Hepatocyte (in vitro differentiated cells): ENCODE data around the gene CTNNB1.

Experiments
- CTCF ChIP-seq: fragments of 200-600 bp; sonication (generic); IDR thresholded peaks from 2 replicates; pipeline ENCODE4 v1.5.1; 2016; ENCODE audit warnings: antibody characterized with exemption, mild to moderate bottlenecking; ENCODE audit not compliant: poor library complexity
- EZH2 ChIP-seq: fragments of 200-600 bp; sonication (generic); IDR thresholded peaks from 2 replicates; pipeline ENCODE4 v1.6.1; 2016; ENCODE audit warnings: antibody characterized with exemption, mild to moderate bottlenecking, borderline replicate concordance
- EZH2phosphoT487 ChIP-seq: fragments of 200-600 bp; sonication (generic); IDR thresholded peaks from one replicate; pipeline ENCODE4 v1.6.1; 2018; ENCODE audit warnings: antibody characterized with exemption, mild to moderate bottlenecking, low read depth, moderate library complexity; ENCODE audit not compliant: unreplicated experiment, severe bottlenecking

- no peak for TF ChIP-seq EZH2
- no peak for TF ChIP-seq CTCF
- no peak for TF ChIP-seq EZH2phosphoT487
Measured at GRCh38 chr3:41207355-41207754, 8.1 kb downstream of the CTNNB1 start.
